WTC11 (cell line): ENCODE measurements around the gene PRDX2.

ENCODE experiments used
- CTCF ChIP-seq: fragments of 200-600 bp; IDR thresholded peaks from 2 replicates; pipeline ENCODE4 v1.8.0; 2022; ENCODE audit warnings: antibody characterized with exemption
- E2F5 ChIP-seq: sonication (generic); formaldehyde crosslinking; IDR thresholded peaks from 2 replicates; pipeline ENCODE4 v1.8.1; 2022; ENCODE audit warnings: mild to moderate bottlenecking, moderate library complexity, missing genetic modification reagents
- ESRRA ChIP-seq: sonication (generic); formaldehyde crosslinking; IDR thresholded peaks from 2 replicates; pipeline ENCODE4 v1.8.1; 2022; ENCODE audit warnings: mild to moderate bottlenecking, missing genetic modification reagents, borderline replicate concordance
- HMGXB4 ChIP-seq: sonication (generic); formaldehyde crosslinking; IDR thresholded peaks from 2 replicates; pipeline ENCODE4 v1.8.1; 2023; ENCODE audit warnings: mild to moderate bottlenecking, moderate library complexity, missing genetic modification reagents
- MYBL2 ChIP-seq: sonication (generic); formaldehyde crosslinking; IDR thresholded peaks from 2 replicates; pipeline ENCODE4 v1.8.1; 2023; ENCODE audit warnings: mild to moderate bottlenecking, moderate library complexity, missing genetic modification reagents
- NFE2L1 ChIP-seq: sonication (generic); formaldehyde crosslinking; IDR thresholded peaks from 2 replicates; pipeline ENCODE4 v1.8.1; 2023; ENCODE audit warnings: missing genetic modification reagents
- NFYB ChIP-seq: sonication (generic); formaldehyde crosslinking; conservative IDR thresholded peaks from 2 replicates; pipeline ENCODE4 v1.8.0; 2022; ENCODE audit warnings: low read depth, missing genetic modification reagents
- NR2C2 ChIP-seq: sonication (generic); formaldehyde crosslinking; IDR thresholded peaks from 2 replicates; pipeline ENCODE4 v1.8.0; 2022; ENCODE audit warnings: mild to moderate bottlenecking, missing genetic modification reagents
- TEAD1 ChIP-seq: sonication (generic); formaldehyde crosslinking; IDR thresholded peaks from 2 replicates; pipeline ENCODE4 v1.8.0; 2022; ENCODE audit warnings: mild to moderate bottlenecking, missing genetic modification reagents
- USF2 ChIP-seq: sonication (generic); formaldehyde crosslinking; IDR thresholded peaks from 2 replicates; pipeline ENCODE4 v1.8.1; 2023; ENCODE audit warnings: mild to moderate bottlenecking, missing genetic modification reagents, moderate library complexity
- ZSCAN18 ChIP-seq: fragments of 250-450 bp; sonication (Bioruptor Pico); IDR thresholded peaks from 2 replicates; pipeline ENCODE4 v2.1.2; 2022; ENCODE audit warnings: mild to moderate bottlenecking, moderate library complexity
- TF ChIP-seq, protein P1 (sequence below): sonication (generic); formaldehyde crosslinking; conservative IDR thresholded peaks from 2 replicates; pipeline ENCODE4 v1.8.1; 2022; ENCODE audit warnings: mild to moderate bottlenecking, missing genetic modification reagents

DNA sequence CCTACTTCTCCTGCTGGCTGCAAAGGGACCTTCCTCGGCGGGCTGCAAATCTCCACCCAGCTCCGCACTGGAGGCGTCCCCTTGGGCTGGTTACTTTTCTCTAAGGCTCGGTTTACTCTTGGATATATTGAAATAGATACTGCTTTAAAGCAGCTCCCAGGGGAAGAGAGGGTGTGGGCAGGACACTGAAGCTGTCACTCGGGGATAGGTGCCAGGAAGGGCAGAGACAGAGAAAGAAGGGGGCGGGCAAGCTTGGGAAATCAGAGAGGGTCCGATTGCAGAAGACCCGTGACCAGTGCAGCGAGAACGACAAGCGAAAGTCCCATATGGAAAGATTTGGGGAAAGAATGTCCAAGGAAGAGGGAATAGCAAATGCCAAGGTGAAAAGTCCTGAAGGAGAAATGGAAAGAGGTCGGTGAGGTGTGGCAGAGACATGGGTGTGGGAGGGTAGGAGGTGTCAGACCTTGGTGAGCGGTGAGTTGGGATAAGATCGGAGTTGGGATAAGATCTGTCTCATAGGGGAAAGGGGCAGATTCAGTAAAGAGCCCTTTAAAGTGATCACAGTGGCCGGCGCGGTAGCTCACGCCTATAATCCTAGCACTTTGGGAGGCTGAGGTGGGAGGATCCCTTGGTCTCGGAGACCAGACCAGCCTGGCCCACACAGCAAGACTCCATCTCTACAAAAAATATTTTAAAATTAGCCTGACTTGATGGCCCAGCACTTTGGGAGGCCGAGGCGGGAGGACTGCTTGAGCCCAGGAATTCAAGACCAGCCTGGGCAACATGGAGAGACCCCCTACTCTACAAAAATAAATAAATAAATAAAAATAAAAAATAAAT is 887 bp upstream of the PRDX2 start:
- TF ChIP-seq CTCF (no peak), ZSCAN18 (CRISPR knock-in tag) (no peak), MYBL2 (CRISPR knock-in tag) (no peak), NFYB (CRISPR knock-in tag) (no peak), E2F5 (CRISPR knock-in tag) (no peak), ESRRA (CRISPR knock-in tag) (no peak), TEAD1 (CRISPR knock-in tag) (no peak), NFE2L1 (CRISPR knock-in tag) (no peak), NR2C2 (no peak), HMGXB4 (CRISPR knock-in tag) (no peak), USF2 (CRISPR knock-in tag) (no peak)
- TF ChIP-seq, protein P1, sequence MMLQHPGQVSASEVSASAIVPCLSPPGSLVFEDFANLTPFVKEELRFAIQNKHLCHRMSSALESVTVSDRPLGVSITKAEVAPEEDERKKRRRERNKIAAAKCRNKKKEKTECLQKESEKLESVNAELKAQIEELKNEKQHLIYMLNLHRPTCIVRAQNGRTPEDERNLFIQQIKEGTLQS: no peak
